ENCODE data around the gene JAZF1. TPM values are rescaled to one million over a fixed set of nuclear protein-coding genes. Genes with fewer than 3 reads are reported as not detected.

JAZF1 gene
- polyA plus RNA-seq, 3 donors, result 2.6 to 25.1 (median 8.3) TPM

GRCh38 chr7:28195910-28196620 is 15.5 kb upstream of the JAZF1 start:
- no peak overlapping the region for H3K27ac ChIP-seq (ENCODE audit: low read depth, low read length)
- WGBS, 3 donors, result 81 to 91% (median 84%) methylated on average over 4 of the region's 4 CpGs

GRCh38 chr7:28192786-28193585 is 12.4 kb upstream of the JAZF1 start:
- no peak overlapping the region for H3K27ac ChIP-seq (ENCODE audit: low read depth, low read length)
- WGBS, 3 donors, result 67 to 74% (median 70%) methylated on average over 7 of the region's 7 CpGs

GRCh38 chr7:28191751-28192150 is 11.2 kb upstream of the JAZF1 start:
- H3K27ac ChIP-seq (ENCODE audit: low read depth, low read length), result no peak overlapping the region

- 88 to 95% (median 94%) methylated on average over 2 of the region's 2 CpGs for WGBS, 3 donors
- no peak overlapping the region for H3K27ac ChIP-seq (ENCODE audit: low read depth, low read length)
These were observed 10.6 kb upstream of the JAZF1 start for GRCh38 chr7:28191184-28191583.

- H3K27ac ChIP-seq (ENCODE audit: low read depth, low read length), result no peak overlapping the region
- WGBS, 3 donors, result 57 to 64% (median 63%) methylated on average over 5 of the region's 5 CpGs
These were observed 9.6 kb upstream of the JAZF1 start for GRCh38 chr7:28190077-28190710.

GRCh38 chr7:28187012-28187411 is 6.4 kb upstream of the JAZF1 start:
- 90 to 96% (median 96%) methylated on average over 7 of the region's 7 CpGs for WGBS, 3 donors
- H3K27ac ChIP-seq (ENCODE audit: low read depth, low read length), result no peak overlapping the region

- H3K27ac ChIP-seq (ENCODE audit: low read depth, low read length), result no peak overlapping the region
- WGBS, 3 donors, result 78 to 84% (median 83%) methylated on average over 5 of the region's 5 CpGs
These were observed 3.0 kb upstream of the JAZF1 start for GRCh38 chr7:28183627-28184026.

GRCh38 chr7:28182071-28182471 is 1.5 kb upstream of the JAZF1 start:
- no peak overlapping the region for H3K27ac ChIP-seq (ENCODE audit: low read depth, low read length)
- 65 to 70% (median 66%) methylated on average over 2 of the region's 2 CpGs for WGBS, 3 donors

GRCh38 chr7:28181416-28181815 is 821 bp upstream of the JAZF1 start:
- H3K27ac ChIP-seq (ENCODE audit: low read depth, low read length), result no peak overlapping the region
- WGBS, 3 donors, result 89 to 93% (median 91%) methylated on average over 5 of the region's 5 CpGs

- 0 to 2% methylated on average over 4 to 50 of the region's 55 CpGs; no CpG with 5 or more reads in 1 of the 3 donors for WGBS, 3 donors
- H3K27ac ChIP-seq (ENCODE audit: low read depth, low read length), result no peak overlapping the region
These were observed 598 bp downstream of the JAZF1 start for GRCh38 chr7:28180031-28180363.

- 2 to 3% (median 3%) methylated on average over 49 to 88 of the region's 96 CpGs for WGBS, 3 donors
- no peak overlapping the region for H3K27ac ChIP-seq (ENCODE audit: low read depth, low read length)
These were observed 1.2 kb downstream of the JAZF1 start for GRCh38 chr7:28179120-28180030.

DNA sequence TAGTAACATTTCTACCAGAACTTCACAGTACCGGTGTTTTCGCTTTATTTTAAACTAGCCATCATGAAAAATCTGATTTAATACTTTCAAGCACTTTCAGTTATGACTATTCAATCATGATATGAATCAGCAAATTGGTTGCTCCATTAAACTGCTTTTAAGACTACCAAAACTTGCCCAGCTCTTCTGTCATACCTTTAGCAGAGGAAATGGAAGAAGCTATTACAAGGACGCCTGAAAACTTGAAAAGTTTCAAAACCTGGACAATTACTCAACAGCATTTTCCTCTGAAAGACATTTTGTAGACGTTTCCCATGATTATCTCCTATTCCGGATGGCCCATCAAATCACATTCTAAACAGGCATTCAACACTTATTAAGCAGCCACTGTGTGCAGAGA is 2.0 kb downstream of the JAZF1 start:
- 51 to 61% (median 61%) methylated on average over 5 of the region's 5 CpGs for WGBS, 3 donors
- no peak overlapping the region for H3K27ac ChIP-seq (ENCODE audit: low read depth, low read length)

- WGBS, 3 donors, result 66 to 83% (median 81%) methylated on average over 1 of the region's 1 CpG
- no peak overlapping the region for H3K27ac ChIP-seq (ENCODE audit: low read depth, low read length)
These were observed 2.8 kb downstream of the JAZF1 start for GRCh38 chr7:28177836-28178235.

- H3K27ac ChIP-seq (ENCODE audit: low read depth, low read length), result no peak overlapping the region
- WGBS, 3 donors, result 71 to 88% (median 84%) methylated on average over 2 of the region's 2 CpGs
These were observed 4.0 kb downstream of the JAZF1 start for GRCh38 chr7:28176645-28177044.

- 87 to 90% (median 88%) methylated on average over 4 of the region's 4 CpGs for WGBS, 3 donors
- H3K27ac ChIP-seq (ENCODE audit: low read depth, low read length), result no peak overlapping the region
These were observed 4.4 kb downstream of the JAZF1 start for GRCh38 chr7:28176174-28176573.

DNA sequence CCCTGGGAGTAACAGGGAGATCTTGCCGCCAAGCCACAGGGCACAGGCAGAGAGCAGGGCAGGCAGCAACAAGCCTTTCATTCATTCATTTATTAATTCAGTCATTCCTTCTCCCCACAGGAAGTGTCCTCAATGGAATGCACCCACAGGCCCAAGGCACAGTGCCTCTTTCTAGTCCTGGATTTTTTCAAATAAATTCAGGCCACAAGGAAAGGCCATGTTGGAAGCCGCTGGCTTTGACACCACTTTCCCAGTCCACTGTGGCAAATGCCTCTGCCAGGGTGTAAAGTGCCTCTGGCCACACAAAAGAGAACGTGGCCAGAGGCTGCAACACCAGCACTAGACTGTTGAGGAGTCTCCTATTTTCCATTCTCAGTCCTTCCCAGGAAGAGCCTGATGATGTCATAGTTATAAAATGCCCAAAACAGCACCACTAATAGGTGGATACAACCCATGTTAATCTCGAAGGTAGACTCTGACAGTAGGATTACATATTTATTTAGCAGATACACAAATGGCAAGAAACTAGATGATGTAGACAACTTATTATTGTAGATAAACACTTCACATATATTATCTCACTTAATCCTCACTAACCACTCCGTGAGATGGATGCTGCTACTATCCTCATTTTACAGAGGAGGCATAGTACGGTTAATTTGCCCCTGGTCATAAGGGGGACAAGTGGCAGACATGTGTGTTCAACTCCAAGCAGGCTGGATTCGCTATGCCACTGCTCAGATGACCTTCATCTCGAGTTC is 5.5 kb downstream of the JAZF1 start:
- H3K27ac ChIP-seq (ENCODE audit: low read depth, low read length), result no peak overlapping the region
- WGBS, 3 donors, result 88 to 94% (median 91%) methylated on average over 7 to 8 of the region's 8 CpGs

DNA sequence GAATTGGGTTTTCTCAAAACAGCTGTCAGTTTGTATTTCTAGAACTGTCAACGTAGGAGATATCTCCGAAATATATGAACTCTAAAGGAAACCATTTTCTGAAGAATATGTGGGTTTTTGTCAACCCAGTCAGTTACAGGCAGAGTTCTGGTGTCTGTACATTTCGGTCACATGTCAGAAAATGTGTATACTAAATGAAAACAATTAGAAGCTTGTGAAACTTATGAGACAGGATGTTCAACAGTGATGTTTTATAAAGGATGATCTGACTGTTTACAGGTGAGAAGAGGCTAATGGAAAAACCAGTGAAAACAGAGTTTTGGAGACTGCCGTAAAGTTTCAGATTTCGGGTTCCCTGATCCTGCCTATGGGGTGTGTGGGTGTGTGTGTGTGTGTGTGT is 6.2 kb downstream of the JAZF1 start:
- 94 to 96% (median 96%) methylated on average over 3 to 5 of the region's 5 CpGs for WGBS, 3 donors
- H3K27ac ChIP-seq (ENCODE audit: low read depth, low read length), result no peak overlapping the region

DNA sequence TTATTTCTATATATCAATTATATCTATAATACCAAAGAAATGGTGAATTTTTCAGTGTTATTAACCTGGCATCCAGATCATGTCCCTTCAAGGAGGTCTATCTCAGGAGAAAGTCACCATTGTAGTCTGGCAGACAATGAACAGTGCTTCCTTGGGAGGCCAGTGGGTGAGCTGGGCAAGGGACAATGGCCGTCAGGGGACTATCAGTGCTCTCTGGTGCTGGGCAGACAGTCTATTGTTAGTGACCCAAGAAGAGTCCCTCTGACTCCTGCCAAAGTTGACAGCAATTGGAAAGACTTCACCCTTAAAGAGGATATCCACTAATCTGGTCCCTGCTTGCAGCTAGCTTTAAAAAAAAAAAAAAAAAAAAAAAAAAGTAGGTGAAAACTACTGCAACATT is 7.1 kb downstream of the JAZF1 start:
- 88 to 95% (median 95%) methylated on average over 1 of the region's 1 CpG for WGBS, 3 donors
- H3K27ac ChIP-seq (ENCODE audit: low read depth, low read length), result no peak overlapping the region
